HG03103 (cell line): ENCODE measurements around the gene SERPINI2.
"Not testable (repeated sequence)": the region's sequence is repeated elsewhere in the genome, so short reads cannot be mapped to it uniquely, and the experiment has no call there.

Experiments used
- ATAC-seq: cut with Tn5 transposase; IDR thresholded peaks from one replicate; pipeline ENCODE4 v1.9.1; 2021; ENCODE audit warnings: low read depth; ENCODE audit not compliant: unreplicated experiment

The SERPINI2 gene

DNA sequence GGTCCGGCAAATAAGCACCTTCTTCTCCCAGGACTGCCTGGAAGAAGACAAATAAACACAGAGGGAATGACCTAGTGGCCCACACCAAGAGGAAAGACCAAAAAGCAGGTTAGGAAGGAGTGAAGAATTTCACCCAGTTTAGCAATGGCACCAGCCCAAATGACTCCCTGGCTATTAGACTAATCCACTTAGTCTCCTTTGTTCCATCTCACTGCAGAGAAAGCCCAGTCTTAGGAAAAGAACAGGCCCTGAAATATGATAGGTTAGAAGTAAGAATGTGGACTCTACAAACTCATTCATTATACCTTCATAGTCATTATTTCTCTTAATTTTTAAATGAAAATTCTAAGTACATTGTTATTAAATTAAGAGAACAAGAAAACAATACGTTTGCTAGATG is 23.2 kb downstream of the SERPINI2 start:
- no peak for ATAC-seq

DNA sequence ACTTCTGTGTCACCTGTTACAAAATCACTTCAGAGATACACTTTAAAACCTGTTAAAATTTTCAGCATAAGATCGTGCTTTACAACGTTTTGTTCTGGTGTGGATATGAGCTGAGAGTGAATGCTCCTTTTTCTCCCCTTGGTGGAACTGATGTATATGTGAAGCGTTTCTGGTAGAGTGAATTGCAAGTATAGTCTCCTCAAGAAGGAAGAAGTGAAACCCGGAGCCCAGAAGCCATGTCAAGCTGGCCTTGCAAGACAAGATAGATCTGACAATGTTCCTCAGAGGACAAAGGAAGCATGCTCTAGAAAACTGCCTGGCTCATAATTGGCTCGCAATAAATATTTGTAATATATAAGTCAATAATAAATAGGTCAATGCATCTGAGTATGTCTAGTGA is 23.6 kb downstream of the SERPINI2 start:
- ATAC-seq = no peak

DNA sequence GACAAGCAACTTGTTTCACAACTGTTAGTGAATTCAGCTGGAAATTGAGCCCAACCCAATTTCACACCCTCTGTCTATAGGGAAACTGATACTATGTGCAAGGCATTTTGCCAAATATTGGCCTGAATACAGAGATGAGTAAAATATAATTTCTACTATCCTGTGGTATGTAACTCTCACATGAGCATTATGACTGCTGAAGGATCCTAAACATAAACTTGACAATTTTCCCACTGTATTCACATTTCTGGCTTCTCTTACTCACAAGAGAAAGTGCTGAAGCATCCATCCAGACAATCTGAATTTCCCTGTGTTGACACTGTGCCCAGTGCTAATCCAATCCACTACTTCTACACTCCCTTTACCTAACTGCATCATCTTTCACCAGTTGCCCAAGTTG is 28.4 kb downstream of the SERPINI2 start:
- no peak for ATAC-seq

DNA sequence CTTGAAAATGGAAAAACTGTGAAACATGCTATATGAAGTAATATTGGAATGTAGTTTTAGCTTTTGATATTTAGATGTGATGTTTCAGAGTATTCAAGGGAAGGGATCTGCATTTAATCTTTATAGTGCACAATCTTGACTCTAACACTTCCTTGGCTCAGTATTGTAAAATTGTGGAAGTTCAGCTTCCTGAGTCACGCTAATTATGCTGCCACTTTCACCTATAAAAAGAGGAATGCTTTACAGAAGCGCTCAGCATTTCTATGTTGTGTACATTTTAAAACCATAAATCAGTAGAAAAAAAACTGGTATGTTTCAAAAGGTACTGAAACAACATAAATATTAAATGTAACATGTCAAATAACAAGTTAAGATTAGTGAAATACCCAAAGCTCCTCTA is 32.6 kb downstream of the SERPINI2 start:
- ATAC-seq = no peak

DNA sequence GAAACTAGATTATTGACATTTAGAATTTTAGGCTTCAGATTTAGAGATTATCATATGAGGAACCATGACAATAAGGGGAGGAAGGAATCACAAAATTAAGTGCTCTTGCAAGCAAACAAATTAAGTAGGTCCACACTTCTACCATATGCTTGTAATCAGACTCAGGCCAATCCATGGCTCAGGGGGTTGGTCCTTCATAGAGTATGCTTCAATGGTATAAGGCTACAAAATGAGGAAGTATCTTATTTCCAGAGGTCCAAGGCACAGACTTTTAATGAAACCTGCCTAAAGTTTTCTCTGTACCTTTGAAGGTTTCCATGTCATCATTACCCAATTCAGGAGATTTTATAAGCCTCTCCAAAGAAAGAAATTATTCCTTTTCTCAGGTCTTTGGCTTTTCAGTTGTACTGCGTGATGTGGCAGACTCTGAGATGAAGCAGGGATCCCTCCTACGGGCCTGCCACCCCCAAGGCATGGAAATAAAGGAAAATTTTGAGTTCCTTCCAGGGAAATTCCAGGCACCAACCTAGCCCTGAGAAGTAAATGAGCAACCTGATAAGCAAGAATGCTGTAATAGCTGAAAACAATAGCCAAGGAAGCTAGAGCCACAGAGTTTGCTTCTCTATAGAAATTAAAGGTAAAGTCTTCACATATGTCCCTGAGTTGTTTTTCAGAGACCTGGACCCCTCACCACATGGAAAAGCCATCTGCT is 36.3 kb downstream of the SERPINI2 start:
- ATAC-seq = no peak

DNA sequence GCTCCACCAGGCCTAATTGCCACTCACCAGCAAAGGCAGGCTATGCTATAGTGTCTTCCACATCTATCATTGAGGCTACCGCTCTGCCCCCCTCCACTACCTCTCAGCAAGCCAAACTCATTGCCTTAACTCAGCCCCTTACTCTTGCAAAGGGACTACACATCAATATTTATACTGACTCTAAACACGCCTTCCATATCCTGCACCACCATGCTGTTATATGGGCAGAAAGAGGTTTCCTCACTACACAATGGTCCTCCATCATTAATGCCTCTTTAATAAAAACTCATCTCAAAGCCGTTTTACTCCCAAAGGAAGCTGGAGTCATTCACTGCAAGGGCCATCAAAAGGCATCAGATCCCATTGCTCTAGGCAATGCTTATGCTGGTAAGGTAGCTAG is 46.9 kb downstream of the SERPINI2 start:
- ATAC-seq = not testable (repeated sequence)

DNA sequence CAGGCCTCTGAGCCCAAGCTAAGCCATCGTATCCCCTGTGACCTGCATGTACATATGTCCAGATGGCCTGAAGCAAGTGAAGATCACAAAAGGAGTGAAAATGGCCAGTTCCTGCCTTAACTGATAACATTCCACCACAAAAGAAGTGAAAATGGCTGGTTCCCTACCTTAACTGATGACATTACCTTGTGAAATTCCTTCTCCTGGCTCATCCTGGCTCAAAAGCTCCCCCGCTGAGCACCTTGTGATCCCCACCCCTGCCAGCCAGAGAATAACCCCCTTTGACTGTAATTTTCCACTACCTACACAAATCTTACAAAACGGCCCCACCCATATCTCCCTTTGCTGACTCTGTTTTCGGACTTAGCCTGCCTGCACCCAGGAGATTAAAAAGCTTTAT is 51.4 kb downstream of the SERPINI2 start:
- ATAC-seq = not testable (repeated sequence)

DNA sequence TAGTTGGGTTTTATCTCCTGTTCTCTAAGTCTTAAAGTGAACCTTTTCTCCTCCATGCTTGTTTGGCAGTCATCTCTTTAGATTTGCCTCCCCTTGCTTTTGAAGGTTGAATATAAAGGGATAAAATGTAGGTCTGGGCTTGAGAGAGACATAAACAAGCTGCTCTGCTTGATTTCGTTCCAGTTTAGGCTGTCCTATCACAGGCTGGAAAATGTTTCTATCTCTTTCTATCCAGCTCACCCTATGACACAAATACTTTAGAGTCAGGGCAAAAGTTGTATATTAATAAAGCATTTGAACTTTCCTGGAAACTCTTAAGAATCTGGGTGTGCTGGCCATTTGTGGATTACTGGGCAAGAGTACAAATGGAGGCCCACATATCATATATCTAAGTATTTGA is 64.2 kb downstream of the SERPINI2 start:
- no peak for ATAC-seq

DNA sequence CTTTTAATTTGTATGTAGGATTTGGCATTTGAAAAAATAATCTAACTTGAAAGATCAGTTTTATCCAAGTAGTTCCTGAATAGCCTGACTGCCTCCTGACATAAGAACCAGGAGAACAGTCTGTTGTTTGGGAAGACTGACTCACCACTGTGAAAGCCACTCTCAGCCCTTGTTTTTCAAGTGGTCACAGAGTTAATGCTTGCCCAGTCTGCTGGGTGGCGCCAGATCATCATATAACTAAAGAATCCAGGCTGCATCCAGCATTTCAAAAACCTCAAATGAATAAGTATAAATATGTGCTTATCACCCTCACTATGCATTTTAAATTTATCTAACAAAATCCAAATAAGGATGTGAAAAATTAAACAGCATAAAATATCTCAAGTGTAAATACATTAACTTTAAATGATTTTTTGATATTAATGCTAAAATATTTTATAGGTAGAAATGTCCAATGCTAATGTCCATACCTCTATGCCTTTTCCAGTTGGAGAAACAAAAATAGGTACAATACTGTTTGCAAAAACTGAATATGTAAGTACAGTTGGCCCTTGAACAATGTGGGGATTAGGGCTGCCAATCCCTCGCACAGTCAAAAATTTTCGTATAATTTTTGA is 66.9 kb downstream of the SERPINI2 start:
- ATAC-seq = no peak

DNA sequence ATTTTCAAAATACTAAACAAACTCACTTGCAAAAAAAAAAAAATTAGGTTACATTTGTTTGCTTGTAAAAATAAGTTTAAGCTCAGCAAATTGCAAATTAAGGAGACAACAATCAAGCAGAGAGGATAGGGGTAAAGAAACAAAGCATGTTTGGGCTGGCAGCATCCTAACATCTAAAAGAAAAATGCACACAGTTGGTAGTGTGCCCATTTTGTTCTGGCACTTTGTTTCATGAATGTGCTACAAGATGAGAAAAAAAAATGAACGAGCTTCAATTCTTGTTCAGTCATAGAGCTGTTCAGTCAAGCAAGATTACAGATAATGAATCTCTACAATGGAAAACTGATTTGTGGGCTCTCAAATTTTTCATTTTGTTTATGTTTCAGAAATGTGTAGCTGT is 76.0 kb downstream of the SERPINI2 start:
- ATAC-seq = no peak

DNA sequence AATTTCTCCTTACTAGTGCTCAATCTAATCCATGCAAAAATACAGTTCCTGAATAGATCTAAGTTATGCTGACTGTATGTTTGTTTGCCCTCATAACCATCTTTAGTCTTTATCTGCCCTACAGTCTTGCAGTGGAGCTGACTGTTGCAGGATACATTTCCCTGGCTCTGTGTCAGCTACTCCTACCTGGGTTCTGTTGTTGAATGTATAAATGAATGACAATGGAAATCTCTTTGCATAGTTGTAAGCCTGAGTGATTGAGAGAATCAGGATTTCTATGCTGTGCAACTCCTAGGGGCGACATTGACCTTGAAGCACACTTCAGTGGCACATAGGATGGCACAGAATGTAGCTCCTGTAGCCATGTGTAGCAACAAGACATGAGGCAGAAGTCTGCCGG is 77.8 kb downstream of the SERPINI2 start:
- no peak for ATAC-seq

DNA sequence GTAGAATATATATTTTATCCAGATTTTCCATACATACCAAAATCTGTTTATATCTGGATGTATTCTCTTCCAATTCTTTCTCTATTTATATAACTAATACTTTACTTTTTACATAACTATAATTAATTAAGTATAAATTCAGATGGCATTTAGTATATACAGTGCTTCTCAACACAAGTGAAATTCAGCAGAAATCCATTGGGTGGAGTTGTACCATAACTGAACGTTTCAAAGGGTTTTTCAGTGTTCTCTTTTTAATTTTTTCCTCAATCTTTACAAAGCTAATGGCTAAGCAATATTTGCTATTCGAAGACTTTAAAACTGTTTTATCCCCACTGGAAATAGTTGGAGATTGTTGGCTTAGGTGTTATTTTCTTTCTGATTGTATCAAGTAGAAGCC is 79.8 kb downstream of the SERPINI2 start:
- no peak for ATAC-seq
